Body of pancreas (tissue), 4 donors: ENCODE measurements around the gene NAA20.

Experiments
- CTCF ChIP-seq, 7 experiments: fragments of 450-650 bp in 4 of 7; fragments of 200-600 bp in 3 of 7; sonication (generic) in 3 of 7; IDR thresholded peaks; one replicate each; pipeline ENCODE4 v1.5.1; 2016 to 2019; ENCODE audit warnings: antibody characterized with exemption in 7 of 7
- POLR2A ChIP-seq, 3 donors: fragments of 450-650 bp; IDR thresholded peaks; one replicate each; pipeline ENCODE4 v1.6.1; 2016; ENCODE audit warnings: antibody characterized with exemption in 3 of 3, mild to moderate bottlenecking in 2 of 3

- TF ChIP-seq CTCF (IDR thresholded peaks at IDR 0.05) (no peak), POLR2A (IDR thresholded peaks at IDR 0.05) (no peak)
Observed at GRCh38 chr20:20038586-20038985, 21.4 kb downstream of the NAA20 start.
